Measurements from ENCODE around the gene MIDN.
"Not testable (repeated sequence)": the region's sequence is repeated elsewhere in the genome, so short reads cannot be mapped to it uniquely, and the experiment has no call there.

MIDN gene

DNA sequence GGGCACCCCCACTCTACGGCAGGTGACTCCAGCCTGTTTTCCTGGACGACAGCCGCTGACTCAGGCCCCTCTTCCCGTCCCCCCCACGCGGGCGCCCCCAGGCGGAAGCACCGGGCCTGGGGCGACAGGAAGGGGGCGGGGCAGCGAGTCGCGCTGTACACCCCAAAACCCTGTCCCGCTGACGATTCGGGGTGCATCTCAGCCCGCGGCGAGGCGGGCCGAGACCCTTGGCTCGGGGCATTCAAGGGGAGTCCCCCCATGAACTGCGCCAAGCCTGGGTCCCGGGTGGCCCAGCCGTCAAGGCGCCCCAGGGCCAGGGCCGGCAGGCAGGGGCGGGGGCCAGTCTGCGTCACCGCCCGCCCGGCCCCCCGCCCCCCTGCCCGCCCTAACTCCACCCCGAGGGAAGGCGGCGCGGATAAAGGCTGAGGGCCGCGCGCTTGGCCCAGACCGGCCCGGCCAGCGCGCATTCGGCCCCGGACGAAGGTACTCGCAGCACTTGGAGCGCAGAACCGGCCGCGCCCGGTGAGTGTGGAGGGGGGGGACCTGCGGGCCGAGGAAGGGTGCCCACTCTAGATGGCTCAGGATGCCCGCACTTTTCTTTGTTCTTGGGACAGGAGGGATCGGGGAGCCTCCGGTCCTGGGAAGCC is at the start of gene MIDN:
Gene MIDN, plus strand, starts transcription at position 445 of the 647 bp plus-strand sequence. CDS start 1,714 bp downstream, outside the sequence.
- no peak for DNase-seq (ENCODE audit: low read depth)

DNA sequence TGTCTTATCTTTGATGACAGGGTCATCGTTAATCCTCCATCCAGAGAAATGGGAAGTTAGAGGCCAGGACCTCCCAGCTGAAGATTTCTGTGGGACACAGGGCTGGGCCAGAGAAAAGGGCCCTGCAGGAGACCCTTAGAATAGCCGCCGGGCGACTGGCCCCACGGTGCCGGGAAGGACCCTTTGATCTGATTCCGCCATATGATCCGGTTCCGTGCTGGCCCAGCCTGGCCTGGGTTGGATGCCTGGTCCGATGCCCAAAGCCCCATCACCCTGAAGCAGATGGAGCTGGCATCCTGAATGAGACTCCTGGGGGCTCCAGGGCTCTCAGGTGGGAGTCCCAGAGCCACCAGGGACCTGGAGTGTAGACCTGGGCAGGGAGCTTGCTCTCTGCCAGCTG is 48.9 kb upstream of the MIDN start:
- no peak for DNase-seq (ENCODE audit: low read depth)

DNA sequence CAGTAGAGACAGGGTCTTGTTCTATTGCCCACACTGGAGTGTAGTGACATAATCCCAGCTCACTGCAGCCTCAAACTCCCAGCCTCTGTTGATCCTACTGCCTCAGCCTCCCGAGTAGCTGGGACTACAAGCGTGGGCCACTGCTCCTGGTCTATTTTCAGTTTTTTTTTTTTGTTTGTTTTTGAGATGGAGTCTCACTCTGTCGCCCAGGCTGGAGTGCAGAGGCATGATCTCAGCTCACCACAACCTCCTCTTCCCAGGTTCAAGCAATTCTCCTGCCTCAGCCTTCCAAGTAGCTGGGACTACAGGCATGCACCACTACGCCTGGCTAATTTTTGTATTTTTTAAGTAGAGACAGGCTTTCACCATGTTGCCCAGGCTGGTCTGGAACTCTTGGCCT is 47.8 kb upstream of the MIDN start:
- DNase-seq (ENCODE audit: low read depth) = not testable (repeated sequence)

DNA sequence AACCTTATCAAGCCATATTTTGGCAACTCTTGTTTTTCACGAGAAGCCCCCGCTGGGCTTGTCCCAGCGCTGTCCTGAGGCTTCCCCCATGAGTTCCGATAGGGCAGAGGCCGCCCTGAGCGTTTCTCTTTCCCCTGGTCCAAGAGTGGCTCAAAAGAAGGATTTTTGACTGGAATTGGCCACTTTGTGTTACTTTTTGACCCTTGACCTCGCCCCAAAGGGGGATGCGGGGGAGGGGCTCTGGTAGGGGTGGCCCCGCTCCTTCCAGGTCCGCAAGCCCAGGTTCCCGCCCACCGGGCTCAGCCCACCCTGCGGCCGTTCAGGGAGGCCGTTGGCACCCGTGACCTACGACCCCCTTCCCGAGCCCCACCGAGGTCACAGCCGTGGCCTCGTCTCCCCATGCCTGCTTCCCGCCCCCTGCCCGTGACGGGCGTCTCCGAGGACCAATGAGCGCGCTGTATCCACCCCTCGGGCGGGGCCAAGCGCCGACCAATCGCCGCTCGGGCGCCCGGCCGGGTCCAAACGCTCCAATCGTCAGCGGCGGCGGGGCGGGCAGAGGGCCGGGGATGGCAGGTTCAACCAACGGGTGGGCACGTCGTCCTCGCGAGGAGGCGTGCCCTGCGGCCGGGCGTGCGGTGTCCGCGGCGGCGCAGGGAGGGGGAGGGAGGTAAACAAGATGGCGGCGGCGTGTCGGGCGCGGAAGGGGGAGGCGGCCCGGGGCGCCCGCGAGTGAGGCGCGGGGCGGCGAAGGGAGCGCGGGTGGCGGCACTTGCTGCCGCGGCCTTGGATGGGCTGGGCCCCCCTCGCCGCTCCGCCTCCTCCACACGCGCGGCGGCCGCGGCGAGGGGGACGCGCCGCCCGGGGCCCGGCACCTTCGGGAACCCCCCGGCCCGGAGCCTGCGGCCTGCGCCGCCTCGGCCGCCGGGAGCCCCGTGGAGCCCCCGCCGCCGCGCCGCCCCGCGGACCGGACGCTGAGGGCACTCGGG is 43.0 kb upstream of the MIDN start, which contains the start of gene STK11:
Gene STK11, plus strand, starts transcription at position 665 of the 986 bp plus-strand sequence. CDS start 1,136 bp downstream, outside the sequence.
- peak; percentile 82 for DNase-seq (ENCODE audit: low read depth)

DNA sequence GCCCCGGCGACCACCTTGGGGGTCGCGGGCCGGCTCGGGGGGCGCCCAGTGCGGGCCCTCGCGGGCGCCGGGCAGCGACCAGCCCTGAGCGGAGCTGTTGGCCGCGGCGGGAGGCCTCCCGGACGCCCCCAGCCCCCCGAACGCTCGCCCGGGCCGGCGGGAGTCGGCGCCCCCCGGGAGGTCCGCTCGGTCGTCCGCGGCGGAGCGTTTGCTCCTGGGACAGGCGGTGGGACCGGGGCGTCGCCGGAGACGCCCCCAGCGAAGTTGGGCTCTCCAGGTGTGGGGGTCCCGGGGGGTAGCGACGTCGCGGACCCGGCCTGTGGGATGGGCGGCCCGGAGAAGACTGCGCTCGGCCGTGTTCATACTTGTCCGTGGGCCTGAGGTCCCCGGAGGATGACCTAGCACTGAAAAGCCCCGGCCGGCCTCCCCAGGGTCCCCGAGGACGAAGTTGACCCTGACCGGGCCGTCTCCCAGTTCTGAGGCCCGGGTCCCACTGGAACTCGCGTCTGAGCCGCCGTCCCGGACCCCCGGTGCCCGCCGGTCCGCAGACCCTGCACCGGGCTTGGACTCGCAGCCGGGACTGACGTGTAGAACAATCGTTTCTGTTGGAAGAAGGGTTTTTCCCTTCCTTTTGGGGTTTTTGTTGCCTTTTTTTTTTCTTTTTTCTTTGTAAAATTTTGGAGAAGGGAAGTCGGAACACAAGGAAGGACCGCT is 42.1 kb upstream of the MIDN start:
- DNase-seq (ENCODE audit: low read depth) = no peak

DNA sequence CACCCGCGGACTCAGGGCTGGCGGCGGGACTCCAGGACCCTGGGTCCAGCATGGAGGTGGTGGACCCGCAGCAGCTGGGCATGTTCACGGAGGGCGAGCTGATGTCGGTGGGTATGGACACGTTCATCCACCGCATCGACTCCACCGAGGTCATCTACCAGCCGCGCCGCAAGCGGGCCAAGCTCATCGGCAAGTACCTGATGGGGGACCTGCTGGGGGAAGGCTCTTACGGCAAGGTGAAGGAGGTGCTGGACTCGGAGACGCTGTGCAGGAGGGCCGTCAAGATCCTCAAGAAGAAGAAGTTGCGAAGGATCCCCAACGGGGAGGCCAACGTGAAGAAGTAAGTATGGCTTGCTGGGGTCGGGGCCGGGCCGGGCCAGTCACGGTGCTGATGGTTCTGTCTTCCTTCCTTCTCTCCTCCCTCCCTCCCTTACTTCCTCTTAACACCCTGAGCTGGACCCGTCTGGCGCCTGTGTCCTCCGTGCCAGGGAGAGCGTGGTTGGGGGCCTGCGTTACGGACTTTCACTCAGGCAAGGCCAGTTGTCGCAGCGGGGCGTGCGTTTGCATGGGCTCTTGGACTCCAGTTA is 41.4 kb upstream of the MIDN start:
- no peak for DNase-seq (ENCODE audit: low read depth)

DNA sequence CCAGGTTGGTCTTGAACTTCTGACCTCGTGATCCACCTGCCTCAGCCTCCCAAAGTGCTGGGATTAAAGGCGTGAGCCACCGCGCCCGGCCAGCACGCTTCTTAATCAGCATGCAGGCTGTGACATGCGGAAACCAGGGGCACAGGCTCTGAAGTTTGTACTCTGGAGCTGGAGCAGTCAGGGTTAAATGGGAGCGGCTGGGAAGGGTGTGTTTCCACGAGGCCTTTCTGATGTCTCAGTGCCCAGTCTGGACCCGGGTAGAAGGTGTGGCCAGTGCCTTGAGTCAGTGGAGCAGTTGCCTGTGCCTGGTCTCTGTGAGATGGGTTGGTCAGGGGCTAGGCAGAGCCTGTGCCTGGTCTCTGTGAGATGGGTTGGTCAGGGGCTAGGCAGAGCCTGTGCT is 39.6 kb upstream of the MIDN start:
- not testable (repeated sequence) for DNase-seq (ENCODE audit: low read depth)

DNA sequence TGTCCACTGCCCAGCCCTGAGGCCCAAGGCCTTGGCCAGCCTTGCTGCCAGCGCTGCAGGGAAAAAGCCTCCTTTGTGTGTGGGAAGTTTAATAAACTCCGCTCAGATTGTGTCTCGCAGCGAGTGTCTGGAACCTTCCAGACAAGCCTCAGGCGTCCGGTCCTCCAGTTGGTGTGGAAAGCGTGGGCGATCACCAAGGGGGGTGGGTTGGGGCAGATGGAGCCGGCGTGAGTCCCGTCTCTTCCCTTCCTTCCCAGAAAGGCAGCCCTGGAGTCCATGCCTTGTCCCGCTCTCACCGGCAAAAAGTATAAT is 38.2 kb upstream of the MIDN start:
- no peak for DNase-seq (ENCODE audit: low read depth)

DNA sequence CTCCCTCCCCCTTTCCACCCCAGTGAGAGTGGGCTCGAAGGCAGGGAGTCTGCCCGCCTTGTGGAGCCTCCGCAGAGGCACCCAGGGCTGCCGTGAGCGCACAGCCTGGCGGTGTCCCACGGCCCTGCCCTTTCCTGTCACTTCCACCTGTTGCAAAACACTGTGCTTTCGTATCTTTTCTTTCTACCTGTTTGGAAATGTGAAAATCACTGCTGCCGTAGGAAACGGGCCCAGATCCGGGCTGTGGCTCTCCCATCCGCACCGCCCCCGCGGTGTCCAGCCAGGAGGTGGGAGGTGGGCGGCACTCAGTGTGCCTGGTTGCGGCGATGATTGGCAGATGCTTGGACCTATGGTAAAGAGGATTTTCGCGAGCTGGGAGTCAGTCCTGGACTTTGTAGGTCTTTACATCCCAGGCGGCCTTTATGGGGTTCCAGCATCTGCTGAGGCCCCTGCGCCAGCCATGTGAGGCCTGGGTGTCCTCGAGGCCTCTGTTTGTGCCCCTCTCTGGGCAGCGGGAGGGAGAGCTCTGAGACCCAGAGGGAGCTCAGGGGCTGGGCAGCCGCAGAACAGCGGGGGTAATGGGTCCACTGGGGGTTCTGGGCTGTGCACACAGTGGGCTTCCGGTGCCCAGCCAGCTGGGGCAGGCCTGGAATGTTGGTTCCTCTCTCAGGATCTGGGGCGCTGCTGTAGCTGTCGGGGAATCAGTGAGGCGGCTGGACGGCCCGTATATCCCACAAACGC is 36.7 kb upstream of the MIDN start:
- no peak for DNase-seq (ENCODE audit: low read depth)

DNA sequence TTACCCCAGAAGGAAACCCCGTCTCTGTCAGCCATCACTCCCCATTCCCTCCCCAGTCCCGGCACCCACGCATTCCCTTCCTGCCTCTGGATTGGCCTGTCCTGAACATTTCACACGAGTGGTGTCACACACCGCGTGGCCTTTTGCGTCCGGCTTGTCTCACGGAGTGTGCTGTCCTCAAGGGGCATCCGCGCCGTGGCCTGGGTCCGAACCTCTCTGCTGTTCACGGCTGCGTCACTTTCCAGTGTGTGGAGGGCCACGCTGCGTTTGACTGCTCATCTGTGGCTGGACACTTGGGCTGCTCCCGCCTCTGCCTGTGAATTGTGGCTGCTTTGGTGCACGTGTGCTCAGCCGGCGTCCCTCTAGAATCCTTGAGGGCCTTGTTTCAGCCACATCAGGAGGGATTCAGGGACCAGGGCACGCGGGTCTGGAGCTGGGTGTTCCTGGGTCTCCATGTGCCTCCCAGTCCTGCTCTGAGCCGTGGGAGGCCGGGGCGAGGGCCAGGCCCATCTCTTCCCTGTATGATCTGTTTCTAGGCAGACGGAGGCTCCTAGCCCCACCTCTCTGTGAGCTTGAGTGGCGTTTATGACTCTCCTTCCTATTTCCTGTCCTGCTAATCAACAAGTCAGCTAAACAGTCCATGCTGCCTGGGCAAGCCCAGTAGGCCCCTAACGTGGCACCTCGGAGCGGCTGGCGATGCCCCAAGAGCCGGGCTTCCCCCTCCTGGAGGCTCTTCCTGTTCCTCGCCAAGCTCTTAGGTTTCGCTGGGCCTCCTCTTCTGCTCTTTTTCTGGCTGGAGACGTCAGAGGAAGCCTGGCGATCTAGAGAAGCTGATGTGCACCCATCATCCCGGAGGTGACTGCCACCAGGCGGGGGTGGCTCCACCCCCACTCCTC is 34.7 kb upstream of the MIDN start:
- DNase-seq (ENCODE audit: low read depth) = no peak

DNA sequence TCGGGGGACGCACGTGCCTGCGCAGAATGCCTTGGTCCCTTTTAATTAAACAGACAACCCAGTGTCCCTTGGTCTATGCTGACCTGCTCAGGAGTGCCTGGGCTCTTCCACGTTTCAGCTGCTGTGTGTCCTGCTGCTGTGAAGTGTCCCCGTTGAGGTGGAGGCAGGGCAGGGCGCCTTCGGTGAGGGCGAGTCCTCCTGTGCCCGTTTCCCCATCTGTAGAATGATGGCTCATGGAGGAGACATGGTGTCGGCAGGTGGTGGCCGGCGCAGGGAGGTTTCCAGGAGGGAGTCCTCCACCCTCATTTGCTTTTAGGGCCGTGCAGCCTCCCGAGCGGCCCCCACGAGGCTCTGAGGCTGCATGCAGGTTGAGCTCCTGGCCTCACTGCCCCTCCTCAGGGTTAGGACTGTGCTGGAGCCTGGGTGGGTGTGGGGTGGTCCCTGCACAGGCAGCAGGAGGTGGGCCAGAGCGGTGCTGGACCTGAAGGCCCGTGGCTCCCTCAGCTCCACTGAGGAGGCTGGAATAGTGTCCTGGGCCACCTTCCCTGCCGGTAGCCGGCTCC is 34.0 kb upstream of the MIDN start:
- no peak for DNase-seq (ENCODE audit: low read depth)

DNA sequence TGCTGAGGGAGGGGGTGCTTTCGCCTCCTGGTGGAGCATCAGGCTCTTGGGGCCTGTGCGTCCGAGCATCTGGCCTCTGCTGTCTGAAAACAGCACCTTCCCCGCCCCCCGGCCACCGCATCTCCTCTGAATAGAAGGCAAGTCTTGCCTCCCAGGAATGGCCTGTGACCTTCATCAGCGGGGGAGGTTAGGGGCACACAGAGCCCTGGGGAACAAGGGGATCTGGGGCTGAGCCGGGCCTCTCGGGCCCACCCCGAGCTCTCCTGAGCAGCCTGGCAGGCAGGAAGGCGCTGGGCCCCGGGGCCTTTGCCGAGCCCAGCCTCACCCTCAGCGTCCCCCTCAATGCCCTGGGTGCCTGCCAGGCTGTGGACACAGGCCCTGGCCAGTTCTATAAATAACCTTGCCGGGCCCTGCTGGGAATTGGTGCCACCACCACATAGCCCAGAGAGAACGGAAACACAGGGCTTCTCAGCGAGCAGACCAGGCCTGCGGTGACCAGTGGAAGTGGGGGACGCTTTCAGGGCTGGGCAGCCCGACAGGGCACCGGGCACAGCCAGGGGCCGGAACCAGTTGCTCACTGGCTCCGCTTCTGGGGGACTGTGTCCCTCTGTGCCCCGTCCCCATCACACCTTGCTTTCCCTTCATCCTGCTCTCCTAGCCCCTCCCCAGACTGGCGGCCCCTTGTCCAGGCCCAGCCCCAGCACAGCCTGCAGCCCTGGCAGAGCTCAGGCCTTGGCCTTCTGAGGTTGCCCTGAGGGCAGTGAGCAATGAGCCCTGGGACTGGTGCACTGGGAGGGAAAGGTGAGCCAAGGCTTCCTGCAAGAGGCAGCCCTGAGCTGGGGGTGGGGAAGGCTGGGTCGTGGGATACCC is 33.3 kb upstream of the MIDN start:
- no peak for DNase-seq (ENCODE audit: low read depth)

DNA sequence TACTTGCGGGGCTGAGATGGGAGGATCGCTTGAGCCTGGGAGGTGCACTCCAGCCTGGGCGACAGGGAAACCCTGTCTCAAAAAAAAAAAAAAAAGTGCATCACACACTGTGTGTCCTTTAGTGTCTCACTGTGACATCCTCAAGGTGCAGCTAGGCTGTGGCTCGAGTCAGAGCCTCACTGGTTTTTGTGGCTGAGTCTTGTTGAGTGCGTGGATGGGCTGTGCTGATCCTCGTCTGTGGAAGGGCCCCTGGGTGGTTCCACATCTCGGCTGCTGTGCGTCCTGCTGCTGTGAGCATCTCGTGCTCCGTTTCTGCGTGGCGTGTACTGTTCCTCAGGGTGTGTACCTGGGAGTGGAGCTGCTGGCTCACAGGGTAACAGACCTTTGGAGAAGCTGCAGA is 31.6 kb upstream of the MIDN start:
- no peak for DNase-seq (ENCODE audit: low read depth)

DNA sequence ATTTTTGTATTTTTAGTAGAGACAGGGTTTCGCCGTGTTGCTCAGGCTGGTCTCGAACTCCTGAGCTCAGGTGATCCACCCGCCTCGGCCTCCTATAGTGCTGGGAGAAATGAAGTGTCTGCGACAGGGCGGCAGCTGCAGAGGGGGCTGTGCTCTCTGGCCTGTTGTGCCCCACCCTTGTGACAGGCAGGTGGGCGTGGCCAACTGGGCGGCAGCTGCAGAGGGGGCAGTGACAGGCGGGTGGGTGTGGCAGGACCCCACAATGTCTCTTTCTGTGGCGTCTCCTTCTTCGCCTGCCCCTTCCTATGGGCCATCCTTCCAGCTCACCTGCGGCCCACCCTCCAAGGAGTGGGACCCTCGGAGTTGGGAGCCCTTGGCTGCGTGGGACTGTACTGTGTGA is 31.0 kb upstream of the MIDN start:
- DNase-seq (ENCODE audit: low read depth) = no peak

DNA sequence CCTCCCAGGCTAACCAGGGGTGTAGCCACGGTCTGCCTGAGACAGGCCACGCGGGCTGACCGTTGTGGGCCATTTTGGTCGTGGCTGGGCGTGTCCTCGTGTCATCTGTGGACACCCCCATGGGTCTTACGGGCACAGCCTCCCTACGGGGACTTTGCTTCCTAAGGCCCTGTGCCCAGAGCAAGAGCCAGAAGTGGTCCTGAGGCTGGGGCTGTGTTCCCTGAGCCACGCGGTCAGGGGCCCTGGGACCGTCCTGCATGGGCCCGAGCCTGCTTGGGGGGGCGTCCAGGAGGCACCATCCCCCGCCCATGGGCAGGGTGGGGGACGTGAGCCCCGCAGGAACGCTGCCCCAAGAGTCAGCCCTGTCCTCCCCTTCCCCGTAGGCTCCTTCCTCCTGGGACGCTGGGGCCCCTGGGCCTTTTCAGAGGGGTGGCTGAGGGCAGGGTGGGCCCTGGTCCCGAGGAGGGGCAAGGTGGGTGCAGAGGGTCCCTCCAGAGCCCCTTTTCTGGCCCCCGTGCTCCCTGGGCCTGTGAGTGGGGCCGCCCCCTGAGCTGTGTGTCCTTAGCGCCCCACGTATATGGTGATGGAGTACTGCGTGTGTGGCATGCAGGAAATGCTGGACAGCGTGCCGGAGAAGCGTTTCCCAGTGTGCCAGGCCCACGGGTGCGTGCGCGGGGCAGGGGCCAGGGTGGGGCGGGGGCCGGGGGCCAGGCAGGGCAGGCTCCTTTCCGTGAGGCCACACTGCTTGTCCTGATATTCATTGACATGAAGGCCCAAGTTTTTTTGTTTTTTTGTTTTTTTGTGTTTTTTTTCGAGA is 29.4 kb upstream of the MIDN start:
- DNase-seq (ENCODE audit: low read depth) = no peak

DNA sequence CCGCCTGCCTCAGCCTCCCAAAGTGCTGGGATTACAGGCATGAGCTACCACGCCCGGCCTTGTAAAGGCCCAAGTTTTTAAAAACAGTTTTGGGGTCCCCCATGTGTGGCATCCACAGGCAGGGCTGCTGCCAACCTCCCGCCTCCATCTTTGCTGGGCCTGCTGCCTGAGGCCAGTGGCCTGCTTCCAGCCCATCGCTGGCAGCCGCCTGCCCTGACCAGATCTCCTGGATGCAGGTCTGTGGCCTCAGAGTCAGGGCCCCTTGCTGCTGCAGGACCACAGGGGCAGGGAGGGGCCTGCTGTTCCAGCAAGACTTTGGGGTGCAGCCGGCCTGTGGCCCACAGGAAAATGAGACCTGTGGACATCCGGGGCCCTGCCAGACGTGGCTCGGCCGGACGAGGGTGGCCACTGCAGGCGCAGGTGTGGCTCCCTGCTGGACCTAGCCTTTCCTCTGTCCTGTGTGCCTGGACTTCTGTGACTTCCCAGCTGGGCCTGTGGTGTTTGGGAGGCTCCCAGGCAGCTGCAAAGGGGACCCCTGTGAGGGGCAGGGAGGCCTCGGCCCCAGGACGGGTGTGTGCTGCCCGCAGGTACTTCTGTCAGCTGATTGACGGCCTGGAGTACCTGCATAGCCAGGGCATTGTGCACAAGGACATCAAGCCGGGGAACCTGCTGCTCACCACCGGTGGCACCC is 28.5 kb upstream of the MIDN start:
- no peak for DNase-seq (ENCODE audit: low read depth)

DNA sequence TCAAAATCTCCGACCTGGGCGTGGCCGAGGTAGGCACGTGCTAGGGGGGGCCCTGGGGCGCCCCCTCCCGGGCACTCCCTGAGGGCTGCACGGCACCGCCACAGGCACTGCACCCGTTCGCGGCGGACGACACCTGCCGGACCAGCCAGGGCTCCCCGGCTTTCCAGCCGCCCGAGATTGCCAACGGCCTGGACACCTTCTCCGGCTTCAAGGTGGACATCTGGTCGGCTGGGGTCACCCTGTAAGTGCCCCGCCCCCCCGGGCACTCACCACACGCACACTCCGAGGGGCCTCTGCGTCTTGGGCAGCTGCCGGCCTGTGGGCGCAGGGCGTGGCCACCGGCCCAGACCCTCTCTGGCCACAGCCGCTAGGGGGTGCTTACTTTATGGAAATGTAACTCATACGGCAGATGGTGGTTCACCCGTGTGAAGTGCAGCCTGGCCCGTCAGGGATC is 27.9 kb upstream of the MIDN start:
- no peak for DNase-seq (ENCODE audit: low read depth)

All from HS-27A (cell line).